Adrenal gland (tissue), 5 donors: ENCODE measurements around the gene DMAC2L.
"Not testable (repeated sequence)": the region's sequence is repeated elsewhere in the genome, so short reads cannot be mapped to it uniquely, and the experiment has no call there.

ENCODE experiments used
- POLR2A ChIP-seq, 2 donors: fragments of 450-650 bp; IDR thresholded peaks; one replicate each; pipeline ENCODE4 v1.6.1; 2017; ENCODE audit warnings: antibody characterized with exemption in 2 of 2, mild to moderate bottlenecking in 2 of 2, moderate library complexity in 1 of 2
- TF ChIP-seq, protein P1 (sequence below), 6 experiments: fragments of 450-650 bp in 4 of 6; fragments of 200-600 bp in 2 of 6; sonication (generic) in 1 of 6; IDR thresholded peaks; 1 replicate in 5 of 6; 2 replicates in 1 of 6; pipeline versions ENCODE4 v1.5.1 to v1.8.0; 2016 to 2021; ENCODE audit warnings: antibody characterized with exemption in 6 of 6, mild to moderate bottlenecking in 2 of 6, moderate library complexity in 1 of 6
- donor health status: DM: no; HTN: no; CAD: no.

DNA sequence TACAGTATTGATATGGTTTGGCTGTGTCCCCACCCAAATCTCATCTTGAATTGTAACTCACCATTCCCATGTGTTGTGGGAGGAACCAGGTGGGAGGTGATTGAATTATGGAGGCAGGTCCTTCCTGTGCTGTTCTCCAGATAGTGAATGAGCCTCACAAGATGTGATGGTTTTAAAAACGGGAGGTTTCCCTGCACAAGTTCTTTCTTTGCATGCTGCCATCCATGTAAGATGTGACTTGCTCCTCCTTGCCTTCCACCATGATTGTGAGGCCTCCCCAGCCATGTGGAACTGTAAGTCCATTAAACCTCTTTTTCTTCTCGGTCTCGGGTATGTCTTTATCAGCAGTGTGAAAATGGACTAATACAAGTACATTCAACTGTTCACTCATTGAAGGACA, 2.0 kb downstream of the DMAC2L start:
- TF ChIP-seq, protein P1, sequence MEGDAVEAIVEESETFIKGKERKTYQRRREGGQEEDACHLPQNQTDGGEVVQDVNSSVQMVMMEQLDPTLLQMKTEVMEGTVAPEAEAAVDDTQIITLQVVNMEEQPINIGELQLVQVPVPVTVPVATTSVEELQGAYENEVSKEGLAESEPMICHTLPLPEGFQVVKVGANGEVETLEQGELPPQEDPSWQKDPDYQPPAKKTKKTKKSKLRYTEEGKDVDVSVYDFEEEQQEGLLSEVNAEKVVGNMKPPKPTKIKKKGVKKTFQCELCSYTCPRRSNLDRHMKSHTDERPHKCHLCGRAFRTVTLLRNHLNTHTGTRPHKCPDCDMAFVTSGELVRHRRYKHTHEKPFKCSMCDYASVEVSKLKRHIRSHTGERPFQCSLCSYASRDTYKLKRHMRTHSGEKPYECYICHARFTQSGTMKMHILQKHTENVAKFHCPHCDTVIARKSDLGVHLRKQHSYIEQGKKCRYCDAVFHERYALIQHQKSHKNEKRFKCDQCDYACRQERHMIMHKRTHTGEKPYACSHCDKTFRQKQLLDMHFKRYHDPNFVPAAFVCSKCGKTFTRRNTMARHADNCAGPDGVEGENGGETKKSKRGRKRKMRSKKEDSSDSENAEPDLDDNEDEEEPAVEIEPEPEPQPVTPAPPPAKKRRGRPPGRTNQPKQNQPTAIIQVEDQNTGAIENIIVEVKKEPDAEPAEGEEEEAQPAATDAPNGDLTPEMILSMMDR (IDR thresholded peaks at IDR 0.05) = not testable (repeated sequence)
- TF ChIP-seq POLR2A (IDR thresholded peaks at IDR 0.05) = not testable (repeated sequence)
